Esophagus muscularis mucosa (tissue), 4 donors: ENCODE results near the gene SLC29A1.

Experiments used
- CTCF ChIP-seq, 3 experiments: fragments of 200-600 bp in 2 of 3; fragments of 450-650 bp in 1 of 3; sonication (generic) in 2 of 3; IDR thresholded peaks; one replicate each; pipeline ENCODE4 v1.5.1; 2017 to 2019; ENCODE audit warnings: antibody characterized with exemption in 3 of 3, mild to moderate bottlenecking in 2 of 3, moderate library complexity in 1 of 3
- EP300 ChIP-seq: sonication (generic); formaldehyde crosslinking; IDR thresholded peaks from one replicate; pipeline ENCODE4 v1.6.1; 2017; ENCODE audit warnings: antibody characterized with exemption
- POLR2A ChIP-seq: fragments of 450-650 bp; IDR thresholded peaks from one replicate; pipeline ENCODE4 v1.6.1; 2017; ENCODE audit warnings: antibody characterized with exemption, moderate library complexity, mild to moderate bottlenecking, low read depth
- POLR2AphosphoS5 ChIP-seq, 2 donors: sonication (generic); formaldehyde crosslinking; IDR thresholded peaks; one replicate each; pipeline ENCODE4 v1.6.1; 2017; ENCODE audit warnings: antibody characterized with exemption in 2 of 2

- TF ChIP-seq POLR2AphosphoS5 (IDR thresholded peaks at IDR 0.05) (no peak), CTCF (IDR thresholded peaks at IDR 0.05) (no peak), POLR2A (no peak), EP300 (no peak)
These were observed 46.5 kb upstream of the SLC29A1 start for GRCh38 chr6:44176762-44177509.
